Cerebellar cortex (tissue), 1 donor: ENCODE data around the gene NKAIN1.
A peak's percentile ranks its signal among the peaks of the same experiment; 100 is the strongest.
"Not testable (repeated sequence)": the region's sequence is repeated elsewhere in the genome, so short reads cannot be mapped to it uniquely, and the experiment has no call there.

Experiments used
- DNase-seq: peaks from one replicate; pipeline ENCODE4 v3.0.0-alpha.2; 2015; ENCODE audit warnings: low spot score

The NKAIN1 gene

DNA sequence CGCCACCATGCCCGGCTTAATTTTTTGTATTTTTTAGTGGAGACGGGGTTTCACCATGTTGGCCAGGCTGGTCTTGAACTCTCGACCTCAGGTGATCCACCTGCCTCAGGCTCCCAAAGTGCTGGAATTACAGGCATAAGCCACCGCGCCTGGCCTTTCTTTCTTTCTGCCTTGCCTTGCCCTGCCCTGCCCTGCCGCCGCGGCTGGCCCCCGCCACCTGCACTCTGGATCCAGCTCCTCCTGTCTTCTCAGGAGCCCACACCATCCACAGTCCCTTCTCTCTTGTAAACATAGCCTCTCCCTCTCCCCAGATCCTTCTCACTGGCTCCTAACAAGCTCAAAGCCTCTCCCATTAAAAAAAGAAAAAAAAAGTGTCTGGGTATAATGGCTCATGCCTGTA is 44.4 kb downstream of the NKAIN1 start:
- DNase-seq, result not testable (repeated sequence)

DNA sequence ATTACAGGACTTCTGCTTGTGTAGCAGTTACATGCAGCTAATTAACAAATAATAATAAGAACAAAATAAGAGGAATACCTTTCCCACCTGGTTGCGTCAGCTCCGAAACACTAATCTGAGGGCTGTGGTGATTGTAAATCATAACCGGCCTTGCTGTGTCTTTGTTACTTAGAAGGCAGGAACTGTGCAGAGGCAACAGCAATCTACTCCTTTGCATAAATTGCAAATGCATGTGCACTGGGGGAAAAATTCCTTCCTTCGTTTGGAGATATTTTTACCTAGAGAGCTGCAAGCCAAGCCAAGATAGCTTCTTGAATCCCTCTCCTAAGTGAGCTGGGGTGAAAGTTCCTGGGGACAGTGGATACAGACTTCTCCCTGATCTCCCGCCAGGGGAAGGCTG is 46.0 kb downstream of the NKAIN1 start:
- DNase-seq, result no peak

DNA sequence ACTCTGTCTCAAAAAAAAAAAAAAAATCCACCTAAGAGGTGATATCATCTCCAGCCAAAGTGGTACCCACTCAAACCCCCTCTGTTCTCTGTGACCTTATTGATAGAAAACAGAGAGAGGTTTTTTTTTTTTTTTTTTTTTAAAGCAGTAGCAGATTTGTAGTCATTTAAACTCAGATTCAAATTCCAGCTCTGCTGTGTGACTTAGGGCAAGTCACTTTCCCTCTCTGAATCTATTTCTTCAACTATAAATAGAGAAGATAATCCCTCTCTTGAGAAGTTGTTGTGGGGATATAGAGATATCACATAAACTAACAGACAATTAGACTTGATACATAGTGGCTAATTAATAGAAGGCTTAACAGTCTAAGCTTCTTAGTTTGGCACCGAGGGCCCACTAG is 48.4 kb downstream of the NKAIN1 start:
- no peak for DNase-seq

DNA sequence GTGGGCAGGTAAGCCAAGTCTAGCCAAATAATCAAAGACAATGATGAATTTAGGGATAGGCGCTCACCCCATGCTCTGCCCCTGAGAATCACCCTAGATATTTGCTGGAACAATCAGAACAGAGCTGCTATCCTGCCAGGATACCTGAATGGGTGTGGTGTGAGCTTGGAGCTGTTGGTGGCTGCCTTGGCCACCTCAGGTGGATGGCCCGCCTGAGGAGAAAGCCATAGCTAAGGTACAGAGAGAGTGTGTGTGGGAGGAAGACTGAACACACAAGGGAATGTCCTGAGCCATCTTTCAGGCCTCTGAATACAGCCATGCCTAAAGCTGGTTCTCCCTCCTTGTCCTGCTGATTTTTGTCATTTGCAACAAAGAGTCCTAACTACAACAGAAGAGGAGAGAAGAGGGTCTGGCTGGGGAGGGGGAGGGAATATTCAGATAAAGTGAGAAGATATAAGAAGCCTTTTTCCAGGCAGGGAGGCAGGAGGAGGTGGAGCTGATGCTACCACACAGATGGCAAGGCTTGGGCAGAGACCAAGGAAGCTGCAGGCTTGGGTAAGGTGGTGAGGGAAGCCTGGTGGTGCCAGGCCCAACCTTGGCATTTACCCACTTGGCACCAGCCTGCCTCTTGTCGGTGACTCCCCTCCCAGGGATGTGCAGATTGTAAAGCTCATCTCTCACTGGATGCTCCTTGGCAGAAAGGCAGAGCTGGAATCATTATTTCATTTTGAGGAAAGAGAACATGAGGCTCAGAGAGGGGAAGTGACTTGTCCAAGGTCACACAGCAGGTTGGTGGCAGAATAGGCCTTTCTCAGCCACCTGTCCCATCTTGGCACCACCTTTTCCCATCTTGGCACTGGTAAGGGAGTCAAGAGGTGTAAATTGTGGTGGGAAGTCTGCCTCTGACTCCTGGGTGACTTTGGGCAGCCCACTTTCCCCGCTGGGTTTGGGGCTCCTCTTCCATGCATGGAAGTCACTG is 49.7 kb downstream of the NKAIN1 start:
- peak; percentile 94 for DNase-seq

DNA sequence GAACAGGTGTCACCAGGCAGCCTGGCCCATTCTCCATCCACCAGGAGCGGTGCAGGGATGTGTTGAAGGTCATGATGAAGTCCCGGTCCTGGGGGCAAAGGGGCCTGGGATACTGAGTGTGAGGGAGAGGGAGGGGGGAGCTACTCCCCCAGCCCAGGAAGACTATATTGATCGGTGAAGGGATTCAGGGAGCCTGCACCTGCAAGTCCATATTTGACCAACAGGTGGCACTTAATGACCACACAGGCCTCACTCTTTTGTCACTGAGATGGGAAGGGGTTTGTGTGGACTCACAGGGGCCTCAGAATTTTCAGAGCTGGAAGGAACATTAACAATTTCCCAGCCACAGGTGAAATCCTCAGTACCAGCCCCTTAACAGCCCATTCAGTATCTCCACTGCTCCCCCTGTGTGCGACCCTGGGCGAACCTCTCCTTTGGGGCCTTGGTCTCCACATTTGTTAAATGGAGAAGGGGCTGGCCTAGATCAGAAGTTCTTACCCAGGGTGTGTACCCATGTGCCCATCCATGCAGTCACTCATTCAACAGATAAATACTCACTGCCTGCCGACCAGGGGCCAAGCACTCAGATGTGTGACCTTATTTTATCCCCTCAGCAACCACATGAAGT is 55.6 kb downstream of the NKAIN1 start:
- DNase-seq, result peak; percentile 70

DNA sequence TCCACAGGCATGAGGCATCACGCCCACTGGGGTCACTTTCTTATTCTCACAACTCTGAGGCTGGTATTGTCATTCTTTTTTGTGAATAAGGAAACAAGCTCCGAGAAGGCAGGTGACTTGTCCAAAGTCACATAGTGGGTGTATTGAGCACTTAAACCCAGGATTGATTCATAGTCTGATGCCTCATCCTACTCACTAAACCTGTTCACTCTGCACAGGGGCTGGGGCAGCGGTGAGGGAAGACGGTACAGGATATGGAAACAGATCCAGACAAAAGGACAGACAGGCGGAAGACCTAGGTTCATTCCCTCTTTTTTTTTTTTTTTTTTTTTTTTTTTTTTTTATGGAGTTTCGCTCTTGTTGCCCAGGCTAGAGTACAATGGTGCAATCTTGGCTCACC is 56.6 kb downstream of the NKAIN1 start:
- DNase-seq, result no peak

DNA sequence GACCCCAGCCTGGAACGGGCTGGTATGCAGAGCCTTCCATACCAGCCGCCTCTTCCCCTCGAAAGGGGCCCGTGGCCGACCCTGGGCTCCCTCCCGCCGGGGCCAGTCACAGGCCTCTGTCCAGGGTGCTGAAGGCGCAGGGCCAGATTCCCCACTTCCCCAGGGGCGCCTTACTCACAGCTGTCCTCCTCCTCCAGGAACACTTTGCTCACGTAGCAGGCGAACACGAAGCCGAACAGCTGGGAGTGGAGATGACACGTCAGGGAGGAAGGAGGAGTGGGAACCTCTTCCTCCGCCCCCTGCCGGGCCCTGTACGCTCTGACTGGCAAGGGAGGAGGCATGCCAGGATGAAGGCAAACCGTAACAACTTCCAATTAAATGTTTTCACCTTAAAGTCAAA is 57.3 kb downstream of the NKAIN1 start:
- DNase-seq, result peak; percentile 42

DNA sequence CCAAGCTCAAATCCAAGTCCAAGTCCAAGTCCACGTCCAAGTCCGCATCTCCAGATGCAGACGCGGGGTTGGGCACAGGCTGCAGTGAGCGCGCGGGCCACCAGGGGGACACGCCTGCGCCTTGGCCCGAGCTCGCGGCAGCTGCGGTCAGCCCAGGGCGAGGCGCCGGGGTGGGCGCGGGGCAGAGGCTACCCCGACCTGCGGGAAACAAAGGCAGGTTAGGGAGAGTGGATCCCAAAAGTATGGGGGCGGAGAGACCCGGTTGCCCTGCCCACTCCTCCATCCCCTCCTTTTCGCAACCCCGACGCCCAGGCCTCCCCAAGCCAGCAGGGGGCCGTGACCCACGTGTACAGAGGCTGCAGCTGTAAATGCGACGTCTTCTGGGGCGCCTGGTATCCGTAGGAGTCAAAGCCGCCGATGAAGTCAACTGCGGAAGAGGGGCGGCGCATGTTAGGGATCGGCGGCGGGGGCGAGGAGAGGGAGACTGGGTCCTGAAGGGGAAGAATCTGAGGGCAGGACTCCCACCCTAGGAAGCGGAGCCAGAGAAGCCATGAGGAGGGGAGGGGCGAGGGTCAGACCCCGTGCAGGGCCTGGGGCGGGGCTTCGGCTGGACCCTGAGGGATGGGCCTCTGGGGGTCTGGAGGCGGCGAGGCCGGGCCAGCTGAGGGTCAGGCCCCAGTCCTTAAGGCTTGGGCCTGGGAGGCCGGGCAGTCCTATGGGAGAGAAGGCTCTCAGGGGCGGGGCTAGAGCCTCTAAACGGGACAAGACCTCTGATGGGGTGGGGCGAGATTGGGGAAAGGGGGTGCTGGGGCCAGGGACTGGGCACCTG is 58.0 kb downstream of the NKAIN1 start:
- no peak for DNase-seq

DNA sequence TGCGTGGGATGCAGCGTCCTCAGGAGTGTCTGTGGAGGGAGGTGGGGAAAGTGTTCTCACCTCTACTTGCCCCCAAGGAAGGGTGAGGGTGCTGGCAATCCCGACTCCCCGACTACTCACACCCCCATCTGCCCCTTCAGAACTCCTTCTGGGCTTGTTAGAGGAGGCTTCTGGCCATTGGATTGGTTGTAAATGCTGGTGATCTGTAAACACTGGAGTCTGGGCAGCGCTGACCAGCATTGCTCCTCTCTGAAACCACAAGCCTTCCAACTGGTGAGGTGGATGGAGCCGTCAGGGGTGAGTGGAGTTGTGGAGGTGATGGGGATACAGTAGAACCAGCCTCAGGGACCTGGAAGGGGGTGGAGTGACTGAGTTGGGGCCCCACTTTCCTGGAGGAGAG is 59.3 kb downstream of the NKAIN1 start:
- DNase-seq, result no peak

DNA sequence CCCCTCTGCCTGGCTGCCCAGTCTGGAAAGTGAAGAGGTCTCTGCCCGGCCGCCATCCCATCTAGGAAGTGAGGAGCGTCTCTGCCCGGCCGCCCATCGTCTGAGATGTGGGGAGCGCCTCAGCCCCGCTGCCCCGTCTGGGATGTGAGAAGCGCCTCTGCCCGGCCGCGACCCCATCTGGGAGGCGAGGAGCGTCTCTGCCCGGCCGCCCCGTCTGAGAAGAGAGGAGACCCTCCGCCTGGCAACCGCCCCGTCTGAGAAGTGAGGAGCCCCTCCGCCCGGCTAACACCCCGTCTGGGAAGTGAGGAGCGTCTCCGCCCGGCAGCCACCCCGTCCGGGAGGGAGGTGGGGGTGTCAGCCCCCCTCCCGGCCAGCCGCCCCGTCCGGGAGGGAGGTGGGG is 63.4 kb downstream of the NKAIN1 start:
- DNase-seq, result not testable (repeated sequence)

DNA sequence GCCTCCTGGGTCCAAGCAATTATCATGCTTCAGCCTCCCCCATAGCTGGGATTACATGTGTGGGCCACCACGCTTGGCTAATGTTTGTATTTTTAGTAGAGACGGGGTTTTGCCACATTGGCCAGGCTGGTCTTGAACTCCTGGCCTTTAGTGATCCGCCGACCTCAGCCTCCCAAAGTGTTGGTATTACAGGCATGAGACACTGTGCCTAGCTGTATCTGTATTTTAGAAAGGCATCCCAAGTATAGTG is 69.3 kb downstream of the NKAIN1 start:
- no peak for DNase-seq

DNA sequence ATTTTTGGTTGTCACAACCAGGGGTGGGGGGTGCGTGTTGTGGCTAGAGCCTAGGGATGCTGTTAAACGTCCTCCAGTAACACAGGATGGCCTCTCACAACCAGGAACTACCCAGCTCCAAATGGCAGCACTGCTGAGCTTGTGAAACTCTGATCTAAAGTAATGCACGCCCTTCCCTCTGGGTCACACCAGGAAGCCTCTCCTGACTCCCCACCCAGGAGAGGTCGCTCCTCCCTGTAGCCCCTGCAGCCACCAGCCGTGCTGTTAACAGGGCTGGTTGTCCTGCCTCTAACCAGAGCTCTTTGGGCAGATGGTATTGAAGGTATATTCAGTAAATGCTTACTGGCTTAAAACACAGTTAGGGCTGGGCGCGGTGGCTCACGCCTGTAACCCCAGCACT is 73.2 kb downstream of the NKAIN1 start:
- no peak for DNase-seq

DNA sequence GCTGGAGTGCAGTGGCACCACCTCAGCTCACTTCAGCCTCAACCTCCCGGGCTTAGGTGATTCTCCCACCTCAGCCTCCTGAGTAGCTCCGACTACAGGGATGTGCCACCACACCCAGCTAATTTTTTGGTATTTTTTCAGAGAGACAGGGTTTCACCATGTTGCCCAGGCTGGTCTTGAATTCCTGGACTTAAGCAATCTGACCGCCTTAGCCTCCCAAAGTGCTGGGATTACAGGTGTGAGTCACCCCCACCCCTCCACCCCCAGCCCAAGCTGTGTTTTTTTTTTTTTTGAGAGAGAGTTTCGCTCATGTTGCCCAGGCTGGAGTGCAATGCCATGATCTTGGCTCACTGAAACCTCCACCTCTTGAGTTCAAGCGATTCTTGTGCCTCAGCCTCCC is 75.4 kb downstream of the NKAIN1 start:
- no peak for DNase-seq

DNA sequence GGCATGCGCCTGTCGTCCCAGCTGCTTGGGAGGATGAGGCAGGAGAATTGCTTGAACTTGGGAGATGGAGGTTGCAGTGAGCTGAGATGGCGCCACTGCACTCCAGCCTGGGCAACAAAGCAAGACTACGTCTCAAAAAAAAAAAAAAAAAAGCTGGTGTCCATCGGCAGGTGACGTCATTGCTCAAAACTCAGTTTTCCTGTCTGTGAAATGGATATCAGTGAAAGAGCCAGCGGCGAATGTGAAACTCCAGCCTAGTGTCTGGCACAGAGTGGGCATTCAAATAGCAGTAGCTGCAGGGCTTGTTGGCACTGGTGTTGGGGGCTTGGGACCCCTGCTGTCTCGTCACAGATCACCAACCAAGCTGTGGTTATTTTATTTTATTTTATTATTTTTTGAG is 75.8 kb downstream of the NKAIN1 start:
- no peak for DNase-seq

DNA sequence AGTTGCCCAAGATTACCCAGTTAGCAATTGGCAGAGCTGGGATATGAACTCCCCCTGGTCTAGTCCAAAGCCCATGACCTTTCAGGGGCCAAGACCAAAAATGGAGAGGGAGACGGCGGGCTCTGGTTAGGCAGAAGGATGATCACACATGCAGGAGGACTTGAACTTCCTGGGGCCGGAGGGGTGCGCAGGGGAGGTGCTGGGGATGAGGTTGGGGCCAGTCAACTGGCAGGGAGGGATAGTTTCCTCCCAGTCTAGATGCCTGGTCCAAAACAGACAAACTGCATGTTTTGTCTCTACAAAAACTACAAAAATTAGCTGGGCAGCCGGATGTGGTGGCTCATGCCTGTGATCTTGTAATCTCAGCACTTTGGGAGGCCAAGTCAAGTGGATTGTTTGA is 78.1 kb downstream of the NKAIN1 start:
- no peak for DNase-seq

DNA sequence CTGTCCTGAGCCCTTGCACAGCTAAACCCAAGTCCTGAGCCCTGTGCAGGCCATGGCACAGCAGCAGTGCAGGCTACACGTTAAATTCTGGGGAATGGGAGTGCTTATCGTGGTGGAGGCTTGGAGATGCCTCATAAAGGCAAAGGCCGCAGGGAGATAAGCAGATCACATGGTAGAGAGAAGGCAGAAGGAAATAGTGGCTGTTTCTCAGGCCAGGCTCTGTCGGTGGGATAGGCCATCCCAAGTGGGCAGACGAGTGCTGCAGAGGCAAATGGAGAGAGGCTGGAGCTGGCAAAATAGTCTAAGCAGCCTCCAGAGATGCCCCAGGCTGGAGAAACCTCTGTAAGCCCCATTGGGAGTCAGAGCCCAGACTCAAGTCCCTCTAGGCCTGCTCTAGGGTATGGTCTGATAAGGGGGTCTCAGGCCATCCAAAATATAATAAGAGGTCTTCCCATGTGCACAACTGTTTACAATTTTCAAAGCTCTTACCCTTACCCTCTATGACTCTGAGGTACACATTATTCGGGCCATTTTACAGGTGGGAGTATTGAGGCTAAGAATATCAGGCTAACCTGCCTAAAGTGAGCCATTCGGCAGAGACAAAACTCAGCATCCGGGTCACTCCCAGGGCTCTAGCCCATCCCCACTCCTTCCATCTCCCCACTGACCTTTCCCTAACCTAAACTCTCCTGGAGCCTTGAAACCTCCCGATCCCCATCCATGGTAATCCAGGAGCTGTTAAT is 79.6 kb downstream of the NKAIN1 start:
- DNase-seq, result no peak

DNA sequence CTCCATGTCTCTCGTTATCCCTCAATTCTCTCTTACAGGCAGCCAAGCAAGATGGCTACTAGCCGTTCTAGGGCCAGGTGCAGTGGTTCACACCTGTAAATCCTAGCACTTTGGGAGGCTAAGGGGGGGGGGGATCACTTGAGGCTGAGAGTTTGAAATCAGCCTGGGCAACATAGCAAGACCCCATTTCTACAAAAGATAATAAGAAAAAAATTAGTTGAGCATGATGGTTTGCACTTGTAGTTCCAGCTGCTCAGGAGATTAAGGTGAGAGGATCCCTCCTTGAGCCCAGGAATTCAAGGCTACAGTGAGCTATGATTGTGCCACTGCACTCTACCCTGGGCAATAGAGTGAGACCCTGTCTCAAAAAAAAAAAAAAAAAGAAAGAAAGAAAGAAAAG is 80.4 kb downstream of the NKAIN1 start:
- no peak for DNase-seq

DNA sequence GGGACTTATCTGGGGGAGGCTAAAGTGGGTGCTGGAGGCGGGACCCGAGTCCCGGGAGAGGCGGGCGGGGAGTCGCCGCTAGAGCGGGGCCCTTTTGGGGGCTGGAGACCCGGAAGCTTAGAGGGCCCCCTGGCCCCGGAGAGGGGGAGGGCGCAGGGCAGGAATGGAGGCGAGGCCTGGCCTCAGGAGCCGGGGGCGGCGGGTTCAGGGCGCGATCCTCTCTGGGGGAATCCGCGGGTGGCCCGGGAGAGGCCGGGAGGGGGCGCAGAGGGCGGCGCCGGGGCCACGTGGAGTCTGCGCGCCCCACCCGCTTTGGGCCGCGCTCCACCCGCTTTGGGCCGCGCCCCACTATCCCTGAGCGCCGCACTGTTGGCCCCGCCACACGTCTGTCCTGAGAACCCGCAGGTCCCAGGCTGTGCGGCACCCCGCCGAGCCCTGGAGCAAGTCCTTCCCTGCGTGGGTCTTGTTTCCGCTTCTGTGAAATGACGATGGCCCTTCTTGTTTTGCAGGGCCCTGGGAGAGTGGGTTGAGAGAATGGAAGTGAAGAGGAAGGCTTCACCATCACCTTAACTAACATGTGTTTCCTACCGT is 84.4 kb downstream of the NKAIN1 start:
- DNase-seq, result peak; percentile 50

DNA sequence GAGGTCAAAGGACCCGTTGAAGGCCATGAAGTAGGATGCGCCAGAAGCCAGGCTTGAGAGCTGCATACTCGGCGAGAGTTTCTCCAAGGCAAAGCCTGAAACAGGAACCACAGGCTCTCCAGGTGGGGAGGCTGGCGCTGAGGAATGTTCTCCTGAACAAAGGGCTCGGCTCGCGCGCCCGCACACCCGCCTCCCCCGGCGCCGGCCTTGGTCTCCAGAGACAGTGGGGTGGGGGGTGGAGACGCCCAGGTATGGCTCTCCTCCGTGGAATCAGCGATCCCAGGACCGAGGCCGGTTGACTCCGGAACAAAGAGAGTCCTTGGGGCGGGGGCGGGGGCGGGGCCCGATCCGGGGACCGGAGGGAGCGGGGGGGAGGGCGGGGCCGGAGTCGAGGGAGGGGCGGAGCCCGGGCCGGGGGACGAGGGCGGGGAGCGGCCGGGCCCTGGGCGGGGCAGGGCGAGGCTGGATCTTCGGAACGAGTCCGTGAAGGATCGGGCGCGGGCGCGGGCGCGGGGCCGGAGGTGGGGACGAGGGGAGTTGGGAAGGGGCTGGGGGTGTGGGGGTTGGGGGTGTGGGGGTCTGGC is 85.0 kb downstream of the NKAIN1 start:
- peak; percentile 71 for DNase-seq

DNA sequence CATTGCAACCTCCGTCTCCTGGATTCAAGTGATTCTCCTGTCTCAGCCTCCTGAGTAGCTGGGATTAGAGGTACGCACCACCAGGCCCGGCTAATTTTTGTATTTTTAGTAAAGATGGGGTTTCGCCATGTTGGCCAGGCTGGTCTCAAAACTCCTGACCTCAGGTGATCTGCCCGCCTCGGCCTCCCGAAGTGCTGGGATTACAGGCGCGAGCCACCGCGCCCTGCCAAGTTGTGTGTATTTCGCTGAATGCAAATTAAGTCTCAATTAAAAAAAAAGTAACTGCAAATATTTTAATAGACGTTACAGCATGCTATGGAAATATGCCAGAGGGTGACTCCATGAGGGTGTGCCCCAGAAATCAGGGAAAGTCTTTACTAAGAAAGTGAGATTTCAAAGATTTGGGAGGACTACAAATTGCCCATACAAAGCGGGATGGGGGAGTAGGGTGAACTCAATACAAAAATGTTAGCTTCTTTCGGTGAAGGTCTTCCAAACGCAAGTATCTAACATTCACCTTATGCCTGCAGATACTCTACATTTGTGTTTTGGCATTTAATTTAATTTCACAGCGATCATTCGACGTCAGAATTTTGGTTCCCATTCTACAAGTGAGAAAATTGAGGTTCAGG is 85.6 kb downstream of the NKAIN1 start:
- no peak for DNase-seq

DNA sequence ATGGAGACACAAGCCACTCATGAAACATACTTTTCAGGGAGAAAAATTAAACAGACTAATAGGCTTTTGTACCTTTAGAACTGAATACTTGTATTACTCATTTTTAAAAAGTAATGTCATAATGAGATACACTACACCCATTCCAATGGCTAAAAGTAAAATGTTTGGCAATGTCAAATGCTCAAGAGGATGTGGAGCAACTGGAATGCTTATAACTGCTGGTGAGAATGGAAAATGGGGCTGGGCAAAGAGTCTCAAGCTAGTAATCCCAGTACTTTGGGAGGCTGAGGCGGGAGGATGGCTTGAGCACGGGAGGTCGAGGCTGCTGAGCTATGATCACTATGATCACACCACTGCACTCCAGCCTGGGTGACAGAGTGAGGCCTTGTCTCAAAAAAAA is 86.3 kb downstream of the NKAIN1 start:
- DNase-seq, result no peak
